Thoracic aorta (tissue), 2 donors: ENCODE measurements around the gene CACNA2D3. TPM values are rescaled to one million over a fixed set of nuclear protein-coding genes. Genes with fewer than 3 reads are reported as not detected.

Source experiments
- ATAC-seq: fragments of 150-250 bp; one replicate; pipeline ENCODE4 v1.8.0; 2017; ENCODE audit warnings: low read depth; ENCODE audit not compliant: insufficient number of reproducible peaks, low FRiP score
- DNase-seq: peaks from one replicate; pipeline ENCODE4 v3.0.0-alpha.2; 2020; ENCODE audit warnings: low spot score
- H3K27ac ChIP-seq, 2 donors: fragments of 200-600 bp; sonication (generic); 1 replicate in 1 of 2; 2 replicates in 1 of 2; pipeline ENCODE4 v1.5.1; 2016; ENCODE audit warnings: mild to moderate bottlenecking in 2 of 2, moderate library complexity in 2 of 2
- H3K27me3 ChIP-seq: fragments of 200-600 bp; sonication (generic); replicated peaks from 2 replicates; pipeline ENCODE4 v1.6.0; 2016; ENCODE audit warnings: mild to moderate bottlenecking; ENCODE audit not compliant: insufficient read depth
- H3K36me3 ChIP-seq: fragments of 200-600 bp; sonication (generic); one replicate; pipeline ENCODE4 v1.5.1; 2016
- H3K4me1 ChIP-seq, 2 donors: fragments of 200-600 bp; sonication (generic); 1 replicate in 1 of 2; 2 replicates in 1 of 2; pipeline versions ENCODE4 v1.5.1 to v1.6.0; 2016; ENCODE audit warnings: low read depth in 2 of 2, mild to moderate bottlenecking in 1 of 2; ENCODE audit not compliant: control insufficient read depth in 1 of 2
- H3K4me3 ChIP-seq: fragments of 200-600 bp; sonication (generic); 2 replicates; pipeline ENCODE4 v1.5.1; 2016; ENCODE audit warnings: mild to moderate bottlenecking
- H3K9me3 ChIP-seq: fragments of 200-600 bp; sonication (generic); 2 replicates; pipeline ENCODE4 v1.5.1; 2016
- total RNA-seq, 2 donors: library from RNA; depleted of rRNA; stranded (reverse); fragments of >200 nt; gene quantifications; one replicate each; pipeline versions ENCODE4 v1.1.0 to v1.2.3, GENCODE V29; 2016
- TF ChIP-seq, protein P1 (sequence below): fragments of 200-600 bp; sonication (generic); IDR thresholded peaks from one replicate; pipeline ENCODE4 v1.5.1; 2019; ENCODE audit warnings: antibody characterized with exemption

Gene CACNA2D3
- total RNA-seq, 2 donors from 2014 or later: 3.2 to 4.0 TPM

DNA sequence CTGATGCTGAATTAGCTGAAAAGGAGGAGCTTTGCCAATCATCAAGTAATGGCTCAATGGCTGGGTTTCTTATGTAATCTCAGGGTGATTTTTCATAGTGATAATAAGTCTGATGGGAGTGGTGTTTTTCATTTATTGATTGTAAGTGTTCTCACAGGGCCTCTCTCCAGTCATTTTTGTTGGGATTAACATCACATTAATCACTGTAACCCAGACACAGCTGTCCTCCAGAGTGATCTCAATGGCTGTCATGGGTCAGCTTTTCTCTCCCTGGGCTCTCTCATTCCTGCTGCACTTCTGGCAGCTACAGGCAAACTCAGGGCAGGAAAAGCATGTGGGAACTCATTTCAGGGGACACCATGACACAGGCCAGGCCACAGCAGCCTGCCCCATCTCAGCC is 642.6 kb downstream of the CACNA2D3 start:
- TF ChIP-seq, protein P1, sequence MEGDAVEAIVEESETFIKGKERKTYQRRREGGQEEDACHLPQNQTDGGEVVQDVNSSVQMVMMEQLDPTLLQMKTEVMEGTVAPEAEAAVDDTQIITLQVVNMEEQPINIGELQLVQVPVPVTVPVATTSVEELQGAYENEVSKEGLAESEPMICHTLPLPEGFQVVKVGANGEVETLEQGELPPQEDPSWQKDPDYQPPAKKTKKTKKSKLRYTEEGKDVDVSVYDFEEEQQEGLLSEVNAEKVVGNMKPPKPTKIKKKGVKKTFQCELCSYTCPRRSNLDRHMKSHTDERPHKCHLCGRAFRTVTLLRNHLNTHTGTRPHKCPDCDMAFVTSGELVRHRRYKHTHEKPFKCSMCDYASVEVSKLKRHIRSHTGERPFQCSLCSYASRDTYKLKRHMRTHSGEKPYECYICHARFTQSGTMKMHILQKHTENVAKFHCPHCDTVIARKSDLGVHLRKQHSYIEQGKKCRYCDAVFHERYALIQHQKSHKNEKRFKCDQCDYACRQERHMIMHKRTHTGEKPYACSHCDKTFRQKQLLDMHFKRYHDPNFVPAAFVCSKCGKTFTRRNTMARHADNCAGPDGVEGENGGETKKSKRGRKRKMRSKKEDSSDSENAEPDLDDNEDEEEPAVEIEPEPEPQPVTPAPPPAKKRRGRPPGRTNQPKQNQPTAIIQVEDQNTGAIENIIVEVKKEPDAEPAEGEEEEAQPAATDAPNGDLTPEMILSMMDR: no peak
- Histone ChIP-seq H3K4me1 (no peaks in the 10 kb centered on the region), H3K9me3 (no peaks in the 10 kb centered on the region), H3K27ac (no peak overlapping the region), H3K4me3 (no peak overlapping the region), H3K36me3 (no peaks in the 10 kb centered on the region), H3K27me3 (no peaks in the 10 kb centered on the region)
- no peak for DNase-seq
- ATAC-seq: no peak

DNA sequence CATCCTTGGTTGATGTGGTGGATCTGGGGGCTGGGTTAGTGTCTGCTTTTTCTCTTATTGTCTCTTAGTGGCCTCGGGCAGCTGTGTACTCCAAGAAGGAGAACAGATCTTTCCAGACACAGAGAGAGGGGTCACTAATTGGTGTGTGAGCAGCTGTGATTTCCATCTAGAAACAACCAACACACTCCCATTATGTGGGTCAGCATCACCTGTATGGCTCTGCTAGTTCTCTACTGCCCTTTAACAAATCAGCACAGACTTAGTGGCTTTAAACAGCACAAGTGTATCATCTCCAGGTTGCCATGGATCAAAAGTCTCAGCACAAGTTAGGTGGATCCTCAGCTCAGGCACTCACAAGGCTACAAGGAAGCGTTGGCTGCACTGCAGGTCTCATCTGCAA is 648.7 kb downstream of the CACNA2D3 start:
- no peak overlapping the region for H3K27ac ChIP-seq
- H3K27me3 ChIP-seq: no peaks in the 10 kb centered on the region
- H3K4me3 ChIP-seq: no peak overlapping the region
- no peaks in the 10 kb centered on the region for H3K9me3 ChIP-seq
- no peaks in the 10 kb centered on the region for H3K4me1 ChIP-seq
- DNase-seq (no peak), ATAC-seq (no peak)
- no peaks in the 10 kb centered on the region for H3K36me3 ChIP-seq
- TF ChIP-seq, protein P1: no peak

DNA sequence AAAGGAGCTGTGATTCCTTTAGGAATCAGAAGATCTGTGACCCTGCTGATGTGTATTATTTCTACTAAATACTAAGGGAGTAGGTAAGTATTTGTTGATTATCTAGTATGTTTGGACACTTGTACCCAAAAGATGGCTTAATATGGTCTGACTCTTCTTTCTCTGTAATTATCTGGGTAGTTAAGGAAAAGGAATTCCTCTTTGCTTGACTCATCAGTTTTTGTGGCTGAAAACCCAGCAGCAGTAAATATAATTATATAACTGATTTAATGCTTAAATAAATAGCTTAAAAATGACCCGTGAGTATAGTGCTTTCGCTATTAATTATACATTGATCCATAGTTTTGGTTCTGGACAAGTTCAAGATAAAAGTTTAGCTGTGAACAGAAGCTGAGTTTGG is 649.7 kb downstream of the CACNA2D3 start:
- Histone ChIP-seq H3K4me1 (no peaks in the 10 kb centered on the region), H3K36me3 (no peaks in the 10 kb centered on the region), H3K4me3 (no peak overlapping the region), H3K27me3 (no peaks in the 10 kb centered on the region), H3K9me3 (no peaks in the 10 kb centered on the region), H3K27ac (no peak overlapping the region)
- TF ChIP-seq, protein P1: no peak
- DNase-seq: no peak
- no peak for ATAC-seq

DNA sequence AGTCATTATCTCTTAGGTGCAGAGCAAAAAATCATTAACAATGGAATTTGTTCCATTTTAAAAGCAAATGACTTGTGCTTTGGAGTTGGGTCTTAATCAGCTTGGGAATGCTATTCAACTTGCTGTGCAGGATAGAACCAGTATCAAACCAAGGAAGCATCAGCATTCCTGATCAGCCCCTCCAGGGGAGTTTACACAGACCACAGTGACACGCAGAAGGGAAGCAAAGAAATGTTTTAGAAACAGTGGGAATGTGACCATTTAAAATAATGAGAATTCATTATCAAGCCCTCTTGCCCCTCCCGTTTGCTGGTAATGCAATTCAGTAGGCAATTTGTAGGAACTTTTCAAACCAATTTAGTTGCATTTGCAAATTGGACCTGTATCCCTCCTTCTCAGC is 650.4 kb downstream of the CACNA2D3 start:
- H3K4me1 ChIP-seq: no peaks in the 10 kb centered on the region
- no peak overlapping the region for H3K4me3 ChIP-seq
- no peaks in the 10 kb centered on the region for H3K9me3 ChIP-seq
- H3K36me3 ChIP-seq: no peaks in the 10 kb centered on the region
- H3K27me3 ChIP-seq: no peaks in the 10 kb centered on the region
- DNase-seq (no peak), ATAC-seq (no peak)
- TF ChIP-seq, protein P1: no peak
- H3K27ac ChIP-seq: no peak overlapping the region

DNA sequence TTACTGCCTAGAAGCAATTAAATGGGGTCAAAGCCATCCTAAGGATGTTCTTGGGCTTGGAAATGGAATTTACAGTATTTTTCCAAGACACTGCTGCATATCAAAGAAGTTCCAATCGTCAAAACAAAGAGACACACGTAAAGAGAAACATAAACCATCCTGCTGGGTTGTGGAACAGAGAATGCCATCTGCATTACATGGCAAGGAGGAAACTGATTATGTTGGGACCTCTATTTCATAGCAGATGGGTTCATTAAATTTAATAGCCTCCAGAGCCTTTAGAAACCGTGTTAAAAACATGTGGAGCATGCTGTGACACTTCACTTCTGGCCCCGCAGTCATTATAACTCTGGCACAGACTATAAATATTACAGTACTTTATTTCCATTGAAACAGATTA is 650.9 kb downstream of the CACNA2D3 start:
- ATAC-seq: no peak
- Histone ChIP-seq H3K27me3 (no peaks in the 10 kb centered on the region), H3K4me3 (no peak overlapping the region), H3K4me1 (no peaks in the 10 kb centered on the region), H3K36me3 (no peaks in the 10 kb centered on the region), H3K27ac (no peak overlapping the region), H3K9me3 (no peaks in the 10 kb centered on the region)
- TF ChIP-seq, protein P1: no peak
- no peak for DNase-seq
